Hepatic stellate cell (primary cell): Measurements from ENCODE around the gene RAB15.
A peak's percentile ranks its signal among the peaks of the same experiment; 100 is the strongest.

Source experiments
- DNase-seq: peaks from one replicate; pipeline ENCODE4 v3.0.0; 2011; ENCODE audit warnings: low spot score

The RAB15 gene

DNA sequence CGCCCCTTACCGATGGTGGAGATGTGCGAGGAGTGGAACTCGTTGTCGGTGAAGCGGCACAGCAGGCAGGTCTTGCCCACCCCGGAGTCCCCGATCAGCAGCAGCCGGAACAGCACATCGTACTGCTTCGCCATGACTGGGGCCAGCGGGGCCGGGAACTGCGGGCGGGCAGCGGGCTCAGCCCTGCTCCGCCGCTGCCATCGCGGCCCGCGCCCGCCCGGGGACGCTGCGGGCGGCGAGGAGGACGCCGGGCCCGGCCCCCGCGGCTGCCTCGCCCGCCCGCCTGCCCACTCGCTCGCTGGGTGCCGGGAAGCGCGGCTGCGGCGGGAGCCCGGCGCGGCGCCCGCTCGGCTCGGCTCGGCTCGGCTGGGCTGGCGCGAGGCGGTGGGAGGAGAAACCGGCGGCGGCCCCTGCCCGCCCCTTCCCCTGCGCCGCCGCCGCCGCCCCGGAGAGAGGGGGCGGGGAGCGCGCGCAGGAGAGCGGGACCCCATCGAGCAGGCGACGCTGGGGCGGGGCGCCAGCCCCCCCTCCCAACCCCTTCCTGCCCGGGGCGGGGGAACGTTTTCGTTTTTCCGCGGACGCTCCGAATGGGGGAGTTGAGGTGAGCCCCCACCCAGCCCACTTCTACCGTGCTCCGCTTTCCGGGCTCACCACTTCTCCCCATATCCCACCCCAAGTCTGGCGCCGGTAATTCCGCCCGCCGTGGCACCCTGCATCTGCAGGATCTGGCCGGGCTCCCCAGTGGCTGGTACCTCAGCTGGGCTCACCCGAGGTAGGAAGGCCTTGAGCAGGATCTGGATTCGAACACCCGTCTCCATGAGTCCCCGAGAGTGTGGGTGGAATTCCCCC lies at the start of gene RAB15:
Gene RAB15 (minus strand): TSS at position 394 of the 849 bp plus-strand sequence. CDS start 260 bp downstream, at position 134.
- peak; percentile 66 for DNase-seq

DNA sequence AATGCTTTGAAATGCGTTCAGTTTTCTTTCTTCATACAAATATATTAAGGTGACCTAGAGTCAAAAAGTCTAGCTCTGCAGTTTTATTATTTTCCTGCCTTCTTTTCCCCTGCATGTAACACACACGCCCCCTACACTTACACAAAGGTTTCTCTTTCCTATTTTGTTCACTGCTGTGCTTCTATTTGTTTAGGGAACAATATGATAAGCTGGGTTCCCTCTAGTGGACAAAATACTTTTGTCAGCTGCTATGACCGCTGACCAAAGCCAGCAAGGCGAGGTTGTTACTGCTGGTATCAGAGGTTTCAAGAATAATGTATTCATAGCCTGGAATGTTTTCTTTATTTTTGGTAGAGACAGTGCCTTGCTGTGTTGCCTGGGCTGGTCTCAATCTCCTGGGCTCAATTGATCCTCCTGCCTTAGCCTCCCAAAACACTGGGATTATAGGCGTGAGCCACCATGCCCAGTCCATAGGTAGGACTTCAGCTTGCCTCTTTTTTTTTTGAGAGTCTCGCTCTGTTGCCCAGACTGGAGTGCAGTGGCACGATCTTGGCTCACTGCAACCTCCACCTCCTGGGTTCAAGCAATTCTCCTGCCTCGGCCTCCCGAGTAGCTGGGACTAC lies 47.9 kb upstream of the RAB15 start:
- peak; percentile 49 for DNase-seq

DNA sequence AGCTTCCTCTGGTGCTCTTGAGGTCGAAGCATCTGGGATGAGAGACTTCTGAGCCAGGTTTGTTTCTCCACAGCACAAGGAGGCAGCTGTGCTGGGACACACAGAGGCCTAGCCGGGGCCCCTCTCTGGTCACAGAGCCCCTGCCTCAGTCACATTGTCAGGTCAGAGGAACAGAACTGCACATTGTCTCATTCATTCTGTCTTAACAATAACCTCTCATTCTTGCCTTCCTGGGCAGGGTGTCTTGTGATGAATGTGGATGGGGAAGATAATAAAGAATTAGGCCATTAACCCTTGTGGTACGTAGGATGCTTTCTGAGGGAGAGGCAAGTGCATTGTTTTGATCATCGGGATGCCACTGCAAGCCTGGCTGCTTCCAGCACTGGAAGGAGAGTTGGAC lies 44.3 kb upstream of the RAB15 start:
- no peak for DNase-seq

DNA sequence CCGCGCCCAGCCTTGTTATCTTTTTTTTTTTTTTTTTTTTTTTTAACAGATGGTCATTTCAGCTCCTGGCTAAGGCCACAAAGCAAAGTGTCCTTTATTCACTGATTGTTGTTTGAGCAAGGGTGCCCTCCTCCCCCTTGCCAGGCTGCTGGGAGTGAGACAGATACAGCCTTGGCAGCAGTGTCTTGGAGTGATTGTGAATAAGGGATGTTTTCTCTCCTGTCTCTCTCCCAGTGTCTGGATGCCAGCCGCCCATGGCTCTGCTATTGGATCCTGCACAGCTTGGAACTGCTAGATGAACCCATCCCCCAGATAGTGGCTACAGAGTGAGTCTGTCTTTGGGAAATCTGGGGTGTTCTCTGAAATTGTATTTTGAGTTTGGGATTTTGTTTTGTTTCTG lies 43.3 kb upstream of the RAB15 start:
- no peak for DNase-seq

DNA sequence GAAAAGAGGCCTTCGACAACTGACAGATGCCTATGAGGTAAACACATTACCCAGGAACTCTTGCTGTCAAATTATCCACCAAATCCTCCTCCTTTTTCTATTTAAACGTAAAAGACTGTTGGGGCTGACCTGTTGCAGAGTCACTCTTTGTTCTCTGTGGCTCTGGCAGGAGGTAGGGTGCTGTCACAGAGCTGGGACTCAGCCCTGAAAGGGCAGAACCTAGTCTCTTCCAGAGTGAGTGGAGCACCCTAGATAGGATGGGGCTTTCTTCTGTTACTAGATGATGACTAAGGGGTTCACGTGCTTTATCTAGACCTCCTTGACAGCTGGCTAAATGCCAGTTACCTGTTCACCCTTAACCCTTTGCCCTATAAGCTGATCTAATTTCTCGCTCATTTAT lies 40.2 kb upstream of the RAB15 start:
- no peak for DNase-seq

DNA sequence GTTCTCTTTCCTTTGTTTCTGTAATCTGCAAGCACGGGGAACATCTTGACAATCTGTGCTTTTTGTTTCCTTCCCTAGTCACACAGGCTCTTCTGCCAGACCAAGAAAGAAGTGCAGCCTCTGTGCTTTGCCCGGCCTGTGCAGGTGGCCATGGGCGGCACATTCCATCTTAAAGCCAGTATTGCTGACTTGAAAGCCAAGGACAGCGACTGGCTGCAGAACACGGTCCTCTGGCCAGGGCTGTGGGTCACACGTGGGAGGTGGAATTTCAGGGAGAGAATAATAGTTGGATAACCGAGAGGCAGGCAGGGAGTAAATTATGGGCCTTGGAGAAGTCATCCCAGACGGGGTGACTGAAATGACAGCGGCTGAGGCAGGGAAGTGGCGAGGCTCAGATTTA lies 39.4 kb upstream of the RAB15 start:
- no peak for DNase-seq

DNA sequence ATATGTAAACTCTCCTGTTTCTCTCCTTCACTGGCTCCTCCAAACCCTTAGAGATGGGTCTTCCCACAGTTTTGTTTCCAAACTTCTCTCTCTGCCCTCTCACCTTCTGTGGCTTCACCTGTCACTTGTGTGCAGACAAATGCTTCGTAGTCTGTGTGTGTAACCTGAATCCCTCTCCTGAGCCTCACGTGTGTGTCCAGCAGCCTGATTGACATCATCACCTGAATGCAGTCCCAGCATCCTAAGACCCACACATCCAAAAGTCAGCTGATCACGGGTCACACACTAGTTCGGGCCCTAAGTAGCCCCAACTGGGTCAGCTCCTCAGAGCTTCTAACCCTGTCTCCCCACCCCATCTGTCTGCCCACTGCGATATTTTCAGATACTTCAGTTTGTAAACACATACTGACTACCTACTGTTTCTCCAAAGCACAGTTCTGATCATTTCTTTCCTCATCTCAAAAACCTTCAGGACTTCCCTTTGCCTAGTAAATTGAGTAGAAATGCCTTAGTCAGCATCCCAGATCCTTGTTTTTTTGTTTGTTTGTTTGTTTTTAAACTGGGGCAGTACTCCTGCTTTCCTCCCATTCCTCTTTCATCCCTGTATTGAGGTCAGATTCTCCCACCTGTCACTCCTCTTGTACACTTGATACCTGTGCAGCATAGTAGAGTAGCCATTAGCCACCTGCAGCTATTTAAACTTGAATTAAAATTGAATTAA lies 38.2 kb upstream of the RAB15 start:
- no peak for DNase-seq

DNA sequence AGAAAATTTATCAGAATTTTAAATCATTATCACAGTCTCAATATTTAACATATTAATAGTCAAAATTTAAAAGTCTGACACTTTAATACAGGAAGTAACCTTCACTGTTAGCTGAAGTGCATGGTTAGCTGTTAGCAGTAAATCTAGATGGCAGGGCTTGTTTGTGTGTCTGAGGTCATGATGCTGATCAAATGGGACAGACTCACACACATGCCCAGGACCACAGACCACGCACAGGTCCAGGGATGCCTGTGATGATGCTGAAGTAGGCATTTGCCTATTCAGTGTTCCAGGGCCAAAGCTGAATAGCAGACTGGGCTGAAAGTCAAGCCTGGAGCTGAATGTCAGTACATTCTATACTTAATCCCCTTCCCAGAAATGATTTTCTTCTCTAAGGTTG lies 35.1 kb upstream of the RAB15 start:
- no peak for DNase-seq

DNA sequence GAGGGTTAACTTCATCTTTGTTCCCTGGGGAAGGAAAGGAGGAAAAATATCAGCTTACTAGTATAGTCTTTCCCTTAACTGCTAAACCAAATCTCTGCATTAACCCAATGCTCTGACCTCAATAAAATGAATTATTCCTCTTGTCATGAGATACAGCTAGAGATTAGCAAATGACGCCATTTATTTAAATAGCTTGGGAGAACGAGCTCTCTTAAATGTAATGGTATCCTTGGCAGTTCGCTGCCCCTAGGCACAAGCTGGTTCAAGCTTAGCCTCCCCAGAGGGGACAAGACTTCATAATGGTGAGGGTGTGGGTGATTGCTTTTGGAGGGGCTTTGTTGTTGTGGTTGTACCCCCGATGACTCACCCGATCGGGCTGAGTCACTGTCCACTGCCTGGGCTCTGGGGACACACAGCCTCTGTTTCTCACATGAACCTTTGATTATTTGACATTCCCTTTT lies 34.2 kb upstream of the RAB15 start:
- DNase-seq = no peak

DNA sequence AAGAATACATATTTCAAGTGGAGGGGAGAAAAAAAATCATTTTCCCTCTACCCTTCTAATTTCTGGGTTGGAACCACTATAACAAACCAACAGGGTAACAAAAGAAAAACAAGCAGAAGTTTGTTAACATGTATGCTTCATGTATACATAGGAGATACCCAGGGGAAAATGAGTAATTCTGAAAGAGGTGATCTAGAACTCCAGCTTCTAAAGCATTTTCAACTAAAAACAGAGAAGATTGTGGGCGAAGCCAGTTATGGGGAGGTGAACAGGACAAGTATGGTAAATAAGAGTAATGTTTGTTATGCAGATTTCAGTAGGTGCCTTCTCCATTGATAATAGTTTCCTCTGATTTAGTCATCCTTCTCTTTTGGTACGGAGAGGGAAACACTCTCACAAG lies 31.3 kb upstream of the RAB15 start:
- no peak for DNase-seq

DNA sequence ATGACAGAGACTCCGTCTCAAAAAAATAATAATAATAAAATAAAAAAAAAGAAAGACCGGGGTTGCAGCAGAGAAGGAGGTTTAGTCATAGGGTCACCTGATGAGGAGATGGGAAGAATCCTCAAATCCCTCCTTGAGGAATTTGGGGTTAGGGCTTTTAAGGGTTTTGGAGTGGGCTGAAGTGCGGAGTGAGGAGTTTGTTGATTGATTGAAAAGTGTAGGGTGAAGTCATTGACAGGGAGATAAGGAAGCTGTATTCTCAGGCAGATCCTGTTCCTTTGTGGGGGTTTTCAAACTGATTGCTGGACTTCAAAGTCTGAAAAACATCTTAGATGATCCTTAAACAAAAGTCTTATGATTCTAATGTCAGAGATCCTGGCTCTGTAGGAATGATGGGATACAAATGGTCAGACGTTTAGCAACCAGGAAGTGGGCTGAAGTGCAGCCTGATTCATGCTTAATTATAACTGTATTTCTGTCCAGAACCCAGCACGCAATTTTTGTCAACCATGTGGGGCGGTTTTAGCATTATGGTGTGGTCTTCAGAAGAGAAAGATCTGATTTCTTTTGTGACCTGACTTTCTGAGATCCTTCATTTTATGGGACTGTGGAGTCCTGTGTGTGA lies 30.6 kb upstream of the RAB15 start:
- DNase-seq = no peak

DNA sequence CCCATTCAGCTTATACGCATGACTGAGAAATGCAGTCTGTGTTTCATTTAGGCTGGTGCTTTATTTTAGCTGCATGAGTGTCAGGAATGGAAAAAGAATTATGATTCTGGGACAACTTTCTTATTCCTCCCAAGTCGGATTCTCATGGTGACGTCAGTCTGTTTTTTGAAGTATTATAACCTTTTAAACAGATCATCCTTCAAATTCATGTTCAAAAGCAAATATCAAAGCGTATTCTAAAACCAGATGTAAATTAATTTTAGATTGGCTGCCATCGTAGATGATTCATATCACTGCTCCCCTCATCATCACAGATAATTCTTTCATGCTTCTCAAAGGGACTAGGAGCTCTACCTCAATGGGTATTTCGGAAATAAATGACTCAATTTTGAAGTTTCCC lies 29.6 kb upstream of the RAB15 start:
- no peak for DNase-seq

DNA sequence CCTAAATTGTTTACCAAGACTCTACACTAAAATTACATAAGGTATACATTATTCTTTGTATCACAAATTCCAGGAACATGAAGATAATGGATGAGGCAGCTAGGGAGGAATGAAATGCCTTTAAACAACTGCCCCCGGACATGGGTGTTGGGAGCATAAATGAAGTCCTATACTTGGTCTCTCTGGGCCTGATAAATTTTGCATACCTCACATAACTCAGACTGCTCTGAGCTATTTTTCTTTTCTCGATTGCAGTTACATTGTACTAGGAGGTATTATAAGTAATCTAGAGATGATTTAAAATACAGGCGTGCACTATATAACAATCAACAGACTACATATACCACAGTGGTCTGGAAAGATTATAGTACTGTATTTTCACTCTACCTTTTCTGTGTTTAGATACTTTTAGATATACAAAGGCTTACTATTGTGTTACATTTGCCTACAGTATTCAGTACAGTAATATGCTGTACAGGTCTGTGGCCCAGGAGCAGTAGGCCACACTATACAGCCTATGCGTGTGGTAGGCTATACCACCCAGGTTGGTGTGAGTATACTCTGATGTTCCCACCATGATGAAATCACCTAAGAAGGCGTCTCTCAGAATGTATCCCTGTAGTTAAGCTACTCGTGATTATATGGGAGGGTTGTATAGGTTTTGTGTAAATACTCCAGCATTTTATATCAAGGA lies 28.9 kb upstream of the RAB15 start:
- no peak for DNase-seq

DNA sequence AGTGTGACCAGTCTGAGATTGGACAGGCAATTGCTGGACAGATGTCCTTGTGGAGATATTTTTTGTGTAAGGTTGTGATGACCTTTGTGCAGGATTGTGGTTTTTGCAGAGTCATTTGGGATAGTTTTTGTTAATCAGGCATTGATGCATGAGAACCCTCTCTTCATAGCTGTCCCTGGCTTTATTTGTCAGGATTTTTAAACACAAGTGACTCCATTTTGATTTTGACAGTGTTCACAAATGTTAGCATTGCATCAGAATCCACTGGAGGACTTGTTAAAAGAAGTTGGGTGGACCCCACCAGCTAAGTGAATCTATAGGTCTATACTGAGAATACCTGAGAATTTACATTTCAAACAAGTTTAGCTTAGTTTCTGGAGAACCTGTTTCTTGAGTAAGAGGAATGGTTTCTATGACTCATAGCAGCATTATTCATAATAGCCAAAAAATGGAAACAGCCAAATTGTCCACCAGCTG lies 26.4 kb upstream of the RAB15 start:
- no peak for DNase-seq

DNA sequence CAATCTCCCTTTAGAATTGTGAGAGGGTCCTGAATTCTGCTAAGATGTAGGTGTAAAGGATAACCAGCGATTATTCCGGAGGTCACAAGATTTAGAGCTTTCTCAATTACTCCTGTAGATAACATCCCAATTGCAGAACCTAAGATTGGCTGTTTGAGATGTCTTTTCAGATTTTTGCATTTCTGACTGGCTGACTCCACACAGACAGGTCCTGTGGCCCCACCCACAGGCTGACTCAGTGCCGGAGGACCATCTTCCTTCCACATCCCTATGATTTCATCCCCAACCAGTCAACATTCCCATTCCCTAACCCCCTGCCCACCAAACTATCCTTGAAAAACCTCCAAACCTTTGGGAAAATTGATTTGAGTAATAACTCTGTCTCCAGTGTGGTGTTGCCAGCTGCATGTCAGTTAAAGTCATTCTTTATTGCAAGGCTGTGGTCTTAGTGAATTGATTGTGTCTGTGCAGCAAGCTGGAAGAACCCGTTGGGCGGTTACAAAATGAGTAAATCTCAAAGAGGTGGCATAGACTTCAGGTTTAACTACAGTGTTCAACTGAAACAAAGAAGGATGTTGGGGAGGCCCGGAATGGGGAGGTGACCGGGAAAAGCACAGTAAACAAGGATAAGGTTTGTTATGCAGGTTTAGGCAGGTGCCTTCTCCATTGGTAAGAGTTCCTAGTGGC lies 25.1 kb upstream of the RAB15 start:
- no peak for DNase-seq

DNA sequence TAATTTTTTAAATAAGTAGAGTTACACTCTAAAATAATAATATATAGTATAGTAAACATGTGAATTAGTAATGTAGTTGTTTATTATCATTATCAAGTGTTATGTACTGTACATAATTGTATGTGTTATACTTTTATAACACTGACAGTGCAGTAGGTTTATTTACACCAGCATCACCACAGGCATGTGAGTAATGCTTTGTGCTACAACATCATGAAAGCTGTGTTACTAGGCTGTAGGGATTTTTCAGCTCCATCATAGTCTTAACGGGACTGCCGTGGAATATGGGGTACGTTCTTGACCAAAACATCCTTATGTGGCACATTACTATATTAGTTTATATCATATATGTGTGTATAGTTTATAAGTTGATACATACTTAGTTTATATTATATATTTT lies 23.2 kb upstream of the RAB15 start:
- DNase-seq = no peak

DNA sequence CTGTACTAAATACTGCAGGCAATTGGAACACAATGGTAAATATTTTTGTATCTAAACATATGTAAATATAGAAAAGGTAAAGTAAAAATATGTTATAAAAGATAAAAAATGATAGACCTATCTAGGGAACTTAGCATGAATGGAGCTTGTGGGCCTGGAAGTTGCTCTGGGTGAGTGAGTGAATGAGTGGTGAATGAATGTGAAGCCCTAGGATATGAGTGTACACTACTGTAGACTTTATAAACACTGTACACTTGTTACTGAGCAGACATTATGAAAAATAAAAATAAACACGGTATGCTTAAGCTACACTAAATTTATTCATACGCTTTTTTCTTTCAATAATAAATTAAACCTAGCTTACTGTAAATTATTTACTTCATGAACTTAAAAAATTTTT lies 22.4 kb upstream of the RAB15 start:
- DNase-seq = no peak

DNA sequence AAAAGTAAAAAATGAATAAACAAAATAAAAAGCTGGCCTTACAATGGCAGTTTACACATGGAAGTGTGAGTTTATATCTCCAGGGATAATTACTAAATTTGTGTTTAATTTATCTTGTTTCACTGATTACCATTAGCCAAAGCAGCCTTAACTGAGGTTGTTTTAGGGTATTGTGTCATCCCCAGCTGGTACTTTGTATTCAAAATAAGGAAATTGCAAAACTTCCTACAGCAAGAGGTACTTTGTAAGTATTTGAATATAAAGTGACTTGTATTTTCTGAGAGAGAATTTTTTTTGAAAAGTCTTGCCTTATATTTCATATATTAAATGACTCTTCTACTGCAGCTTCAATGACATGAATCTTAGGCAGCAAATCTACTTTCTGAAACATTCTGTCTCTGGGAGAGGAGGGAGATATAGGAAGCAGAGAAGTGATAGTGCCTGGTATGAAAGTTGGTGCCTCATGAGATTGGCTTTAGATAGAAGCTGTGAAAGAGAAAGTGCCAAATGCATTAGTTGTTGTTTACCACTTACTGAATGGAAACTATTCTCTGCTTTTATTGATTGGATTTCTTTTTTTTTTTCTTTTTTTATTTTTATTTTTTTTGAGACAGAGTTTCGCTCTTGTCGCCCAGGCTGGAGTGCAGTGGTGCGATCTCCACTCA lies 21.3 kb upstream of the RAB15 start:
- DNase-seq = no peak

DNA sequence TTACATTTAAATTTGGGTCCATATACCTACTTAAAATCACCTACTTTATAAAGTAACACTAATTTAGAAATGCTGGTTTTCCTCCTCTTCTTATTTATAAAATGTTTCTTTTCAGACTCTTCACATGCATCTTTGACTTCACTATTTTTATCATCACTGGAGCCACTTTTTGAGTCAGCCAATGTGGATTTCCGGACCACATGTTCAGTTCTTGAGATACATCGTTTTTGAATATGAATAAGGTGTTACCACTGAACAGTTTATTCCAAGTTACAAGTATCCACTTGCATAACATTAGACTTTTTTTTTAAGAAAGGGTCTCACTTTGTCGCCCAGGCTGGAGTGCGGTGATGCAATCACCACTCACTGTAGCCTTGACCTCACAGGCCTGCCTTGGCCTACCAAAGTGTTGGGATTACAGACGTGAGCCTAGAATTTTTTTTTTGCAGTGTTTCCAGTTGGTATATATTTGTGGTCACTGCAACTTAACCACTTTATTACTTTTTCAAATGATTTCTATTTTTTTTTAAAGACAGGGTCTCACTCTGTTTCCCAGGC lies 20.3 kb upstream of the RAB15 start:
- DNase-seq = no peak

DNA sequence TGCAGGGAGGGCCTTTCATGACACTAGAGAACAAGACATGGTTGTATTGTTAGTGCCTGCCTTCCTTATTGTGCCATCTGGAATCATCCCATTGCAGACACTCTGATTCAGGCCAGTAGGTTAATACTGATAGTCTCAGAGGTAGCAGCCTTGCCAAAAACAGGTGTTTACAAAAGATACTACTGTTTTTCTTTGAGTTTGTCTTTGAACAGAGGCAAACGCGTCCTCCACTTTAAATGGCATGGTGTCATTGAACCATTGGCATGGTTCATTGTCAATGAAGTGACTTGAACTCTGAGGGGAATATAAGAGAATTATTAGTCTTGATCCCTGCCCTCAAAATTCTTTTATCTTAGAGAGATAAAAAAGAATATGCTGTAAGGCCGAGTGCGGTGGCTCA lies 18.8 kb upstream of the RAB15 start:
- no peak for DNase-seq
